ENCODE data around the gene FAM209B. TPM values are rescaled to one million over a fixed set of nuclear protein-coding genes. Genes with fewer than 3 reads are reported as not detected.
"Not testable (repeated sequence)": the region's sequence is repeated elsewhere in the genome, so short reads cannot be mapped to it uniquely, and the experiment has no call there.

Gene FAM209B
- not detected for total RNA-seq
- long read RNA-seq: 0 reads

- H3K27me3 ChIP-seq; H3K4me3 ChIP-seq; H3K27ac ChIP-seq; ATAC-seq; H3K36me3 ChIP-seq; H3K4me1 ChIP-seq; intact Hi-C loops (cut with DNase I); H3K9me3 ChIP-seq; DNase-seq: not testable (repeated sequence)
Observed at GRCh38 chr20:56532946-56533345, at the start of gene FAM209B. TSS of gene FAM209B (plus strand) at chr20:56533246. CDS start at chr20:56533342, 96 bp downstream.

DNA sequence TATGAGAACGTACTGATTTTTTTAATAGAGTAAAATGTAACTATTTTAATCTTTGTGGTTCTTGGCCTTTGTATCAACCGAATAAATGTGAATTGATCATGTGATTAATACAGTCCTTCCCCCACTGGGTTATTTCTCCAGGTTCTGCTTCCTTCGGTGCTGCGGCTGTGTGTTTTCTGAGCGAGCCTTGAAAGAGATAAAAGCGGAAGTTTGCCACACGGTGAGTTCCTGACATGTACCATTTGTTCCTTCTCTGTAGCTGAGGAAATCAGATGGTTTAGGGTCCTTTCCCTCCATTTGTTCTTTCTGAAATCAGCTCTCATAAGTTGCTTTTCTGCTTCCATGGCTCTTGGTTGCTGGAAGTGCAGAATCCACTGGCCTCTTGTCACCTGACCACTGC, 49.1 kb upstream of the FAM209B start:
- no peak for DNase-seq
- peak; percentile 46 for ATAC-seq
- no peaks in the 10 kb centered on the region for H3K9me3 ChIP-seq
- intact Hi-C loops (cut with DNase I): no loop called here
- no peak overlapping the region for H3K27ac ChIP-seq
- H3K4me3 ChIP-seq: no peak overlapping the region
- H3K27me3 ChIP-seq: no peaks in the 10 kb centered on the region
- TF ChIP-seq CTCF (IDR thresholded peaks at IDR 0.05): no peak
- peaks cover 89% of the 10 kb centered on the region for H3K36me3 ChIP-seq
- H3K4me1 ChIP-seq: no peaks in the 10 kb centered on the region

GRCh38 chr20:56487216-56487615, 45.8 kb upstream of the FAM209B start:
- DNase-seq (no peak), ATAC-seq (peak; percentile 72)
- H3K4me3 ChIP-seq: no peak overlapping the region
- intact Hi-C loops (cut with DNase I): no loop called here
- H3K36me3 ChIP-seq: peaks cover 88% of the 10 kb centered on the region
- no peaks in the 10 kb centered on the region for H3K9me3 ChIP-seq
- H3K27ac ChIP-seq: no peak overlapping the region
- no peak for TF ChIP-seq CTCF (IDR thresholded peaks at IDR 0.05)
- H3K4me1 ChIP-seq: no peaks in the 10 kb centered on the region
- no peaks in the 10 kb centered on the region for H3K27me3 ChIP-seq

- H3K9me3 ChIP-seq: no peaks in the 10 kb centered on the region
- H3K4me1 ChIP-seq: no peaks in the 10 kb centered on the region
- no peaks in the 10 kb centered on the region for H3K27me3 ChIP-seq
- no peak overlapping the region for H3K4me3 ChIP-seq
- TF ChIP-seq CTCF (IDR thresholded peaks at IDR 0.05): no peak
- intact Hi-C loops (cut with DNase I): no loop called here
- DNase-seq (no peak), ATAC-seq (no peak)
- peaks cover 86% of the 10 kb centered on the region for H3K36me3 ChIP-seq
- no peak overlapping the region for H3K27ac ChIP-seq
Observed at GRCh38 chr20:56488566-56488965, 44.5 kb upstream of the FAM209B start.

GRCh38 chr20:56501116-56501515, 31.9 kb upstream of the FAM209B start:
- Histone ChIP-seq H3K4me3 (no peak overlapping the region), H3K27me3 (no peaks in the 10 kb centered on the region), H3K4me1 (no peaks in the 10 kb centered on the region), H3K9me3 (peaks cover 6% of the 10 kb centered on the region), H3K27ac (no peak overlapping the region), H3K36me3 (peaks cover 23% of the 10 kb centered on the region)
- TF ChIP-seq CTCF (IDR thresholded peaks at IDR 0.05): no peak
- ATAC-seq: no peak
- intact Hi-C loops (cut with DNase I): no loop called here
- no peak for DNase-seq

- no peak for TF ChIP-seq CTCF (IDR thresholded peaks at IDR 0.05)
- H3K9me3 ChIP-seq: no peaks in the 10 kb centered on the region
- DNase-seq (no peak), ATAC-seq (no peak)
- H3K4me3 ChIP-seq: no peak overlapping the region
- no peak overlapping the region for H3K27ac ChIP-seq
- H3K4me1 ChIP-seq: no peaks in the 10 kb centered on the region
- intact Hi-C loops (cut with DNase I): no loop called here
- peaks cover 18% of the 10 kb centered on the region for H3K36me3 ChIP-seq
- H3K27me3 ChIP-seq: no peaks in the 10 kb centered on the region
Observed at GRCh38 chr20:56503916-56504315, 29.1 kb upstream of the FAM209B start.
